ENCODE data around the gene RRP1. TPM values are rescaled to one million over a fixed set of nuclear protein-coding genes. Genes with fewer than 3 reads are reported as not detected.

RRP1 gene
- polyA plus RNA-seq, 3 donors, result 26.6 to 28.0 (median 26.8) TPM

Other genes with a start within 250 kb of the RRP1 start
- 1 to 10 TPM; 1.8 to 2.5 (median 2.0) TPM for gene HSF2BP, start 130.1 kb upstream of the RRP1 start, polyA plus RNA-seq (ENCODE audit: insufficient read length in 3 of 3)
- gene RRP1B, start 130.0 kb upstream of the RRP1 start, polyA plus RNA-seq (ENCODE audit: insufficient read length in 3 of 3), result 10 to 100 TPM; 28.0 to 30.2 (median 28.9) TPM
- 10 to 100 TPM; 65.7 to 77.4 (median 72.1) TPM for gene PDXK, start 70.4 kb upstream of the RRP1 start, polyA plus RNA-seq (ENCODE audit: insufficient read length in 3 of 3)
- gene CSTB, start 13.3 kb upstream of the RRP1 start, polyA plus RNA-seq (ENCODE audit: insufficient read length in 3 of 3), result 10 to 100 TPM; 44.0 to 64.3 (median 47.1) TPM
- 10 to 100 TPM; 45.5 to 61.4 (median 52.8) TPM for gene AGPAT3, start 75.6 kb downstream of the RRP1 start, polyA plus RNA-seq (ENCODE audit: insufficient read length in 3 of 3)
- gene TRAPPC10, start 222.7 kb downstream of the RRP1 start, polyA plus RNA-seq (ENCODE audit: insufficient read length in 3 of 3), result 10 to 100 TPM; 32.5 to 39.4 (median 39.1) TPM

Measured in right renal cortex interstitium (tissue), 3 donors.